Urothelium cell line (cell line): ENCODE results near the gene SLITRK2.
A peak's percentile ranks its signal among the peaks of the same experiment; 100 is the strongest.

Experiments used
- DNase-seq: peaks from one replicate; pipeline ENCODE4 v3.0.0; 2011; ENCODE audit warnings: low spot score, mixed read lengths
- FAIRE-seq: peaks from 2 replicates; lab custom pipeline; 2011; peaks lifted over from hg19 to GRCh38; lab: Jason Lieb, UNC

SLITRK2 gene, protein sequence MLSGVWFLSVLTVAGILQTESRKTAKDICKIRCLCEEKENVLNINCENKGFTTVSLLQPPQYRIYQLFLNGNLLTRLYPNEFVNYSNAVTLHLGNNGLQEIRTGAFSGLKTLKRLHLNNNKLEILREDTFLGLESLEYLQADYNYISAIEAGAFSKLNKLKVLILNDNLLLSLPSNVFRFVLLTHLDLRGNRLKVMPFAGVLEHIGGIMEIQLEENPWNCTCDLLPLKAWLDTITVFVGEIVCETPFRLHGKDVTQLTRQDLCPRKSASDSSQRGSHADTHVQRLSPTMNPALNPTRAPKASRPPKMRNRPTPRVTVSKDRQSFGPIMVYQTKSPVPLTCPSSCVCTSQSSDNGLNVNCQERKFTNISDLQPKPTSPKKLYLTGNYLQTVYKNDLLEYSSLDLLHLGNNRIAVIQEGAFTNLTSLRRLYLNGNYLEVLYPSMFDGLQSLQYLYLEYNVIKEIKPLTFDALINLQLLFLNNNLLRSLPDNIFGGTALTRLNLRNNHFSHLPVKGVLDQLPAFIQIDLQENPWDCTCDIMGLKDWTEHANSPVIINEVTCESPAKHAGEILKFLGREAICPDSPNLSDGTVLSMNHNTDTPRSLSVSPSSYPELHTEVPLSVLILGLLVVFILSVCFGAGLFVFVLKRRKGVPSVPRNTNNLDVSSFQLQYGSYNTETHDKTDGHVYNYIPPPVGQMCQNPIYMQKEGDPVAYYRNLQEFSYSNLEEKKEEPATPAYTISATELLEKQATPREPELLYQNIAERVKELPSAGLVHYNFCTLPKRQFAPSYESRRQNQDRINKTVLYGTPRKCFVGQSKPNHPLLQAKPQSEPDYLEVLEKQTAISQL

DNA sequence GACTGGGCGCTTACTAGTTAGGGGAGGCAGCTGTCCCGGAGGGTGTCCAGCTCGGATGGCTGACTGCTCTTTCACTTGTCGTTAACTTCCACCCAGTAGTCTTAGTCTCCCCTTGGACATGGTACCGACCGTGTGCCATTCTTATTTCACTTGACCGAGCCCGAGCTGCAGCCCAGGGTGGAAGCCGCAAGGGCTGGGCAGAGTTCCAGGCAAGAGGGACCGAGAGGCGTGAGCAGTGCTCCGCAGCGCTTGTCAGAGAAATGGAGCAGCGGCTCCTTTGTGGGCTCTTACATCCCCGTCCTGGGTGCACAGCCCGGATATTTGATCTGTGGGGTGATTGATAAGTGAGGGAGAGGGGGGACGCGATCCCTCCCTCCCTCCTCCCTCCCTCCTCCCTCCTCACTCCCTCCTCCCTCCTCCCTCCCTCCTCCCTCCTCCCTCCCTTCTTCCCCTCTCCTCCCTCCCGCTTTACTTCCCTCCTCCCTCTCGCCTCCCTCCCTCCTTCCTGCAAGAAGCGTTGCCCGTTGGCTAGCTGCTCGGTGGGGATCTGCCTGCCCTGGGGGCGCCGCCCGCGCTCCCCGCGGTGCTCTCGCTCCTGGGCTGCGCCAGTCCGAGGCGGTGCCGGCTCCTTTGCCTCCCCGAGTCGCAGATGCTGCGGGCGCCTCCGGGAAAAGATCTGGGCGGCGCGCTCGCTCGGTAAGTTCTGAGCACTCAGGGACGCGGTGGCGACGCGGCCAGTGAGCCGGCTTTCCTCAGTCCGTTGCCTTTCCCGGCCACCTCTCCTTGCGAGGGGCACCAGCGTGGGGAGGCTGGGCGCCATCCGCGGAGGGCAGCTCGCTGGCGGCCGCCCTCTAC is at the start of gene SLITRK2:
SLITRK2 (plus strand) TSS at position 499 of the 855 bp plus-strand sequence. CDS start 4,597 bp downstream, outside the sequence.
- FAIRE-seq: no peak
- DNase-seq: peak; percentile 18

DNA sequence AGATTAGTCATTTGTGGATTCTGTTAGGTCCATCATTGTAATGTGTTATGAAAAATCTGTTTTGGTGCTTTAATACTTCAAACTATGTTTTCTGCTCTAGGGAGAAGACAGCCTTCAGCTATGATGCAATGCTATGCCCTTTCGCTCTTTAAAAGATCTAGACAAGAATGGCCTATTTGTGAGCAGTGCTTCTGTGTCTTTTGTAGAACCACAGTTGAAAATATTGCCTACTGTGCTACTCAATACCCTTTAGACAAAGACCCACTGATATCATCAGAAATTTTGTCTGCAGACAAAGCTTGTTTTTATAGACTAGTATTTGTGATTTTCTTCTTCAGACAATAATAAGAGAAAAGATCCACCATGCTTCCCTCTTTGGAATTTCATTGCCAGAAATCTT is 44.6 kb upstream of the SLITRK2 start:
- FAIRE-seq (no peak), DNase-seq (no peak)

DNA sequence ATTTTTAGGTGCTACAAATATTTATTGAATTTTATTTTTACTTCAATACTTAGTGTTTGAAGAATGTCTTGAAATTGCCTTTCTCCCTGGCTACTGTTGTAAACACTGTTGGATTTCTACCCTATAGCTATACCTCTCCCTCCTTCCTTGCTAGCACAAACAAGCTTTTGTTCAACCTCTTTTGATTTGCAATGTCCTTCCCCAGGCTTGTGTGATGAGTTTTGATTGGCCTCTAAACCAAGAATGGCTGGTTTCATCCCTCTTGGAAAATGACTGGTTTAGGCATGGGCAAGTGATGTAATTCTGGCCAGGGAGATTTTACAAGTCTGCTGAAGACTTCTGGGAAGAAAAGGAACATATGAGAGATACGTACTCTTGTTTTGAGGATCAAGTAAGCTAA is 25.3 kb upstream of the SLITRK2 start:
- FAIRE-seq: no peak
- no peak for DNase-seq

DNA sequence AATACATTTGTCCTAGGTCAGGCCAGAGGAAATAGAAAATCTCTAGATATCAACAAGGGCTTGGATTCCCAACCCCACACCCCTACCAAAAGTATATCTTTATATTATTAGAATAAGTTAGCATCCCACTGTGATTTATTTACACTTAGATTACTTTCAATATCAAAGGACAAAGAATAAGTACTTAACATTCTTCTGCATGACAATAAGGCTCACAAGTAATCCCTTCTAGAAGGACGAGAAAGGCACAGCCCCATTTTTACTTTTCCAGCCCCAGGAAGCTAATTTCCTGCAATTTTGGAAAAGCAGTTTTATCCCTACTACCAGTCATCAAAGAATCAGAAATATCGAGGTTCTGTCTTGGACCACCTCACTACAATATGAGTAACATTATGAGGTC is 14.1 kb upstream of the SLITRK2 start:
- DNase-seq (no peak), FAIRE-seq (no peak)

DNA sequence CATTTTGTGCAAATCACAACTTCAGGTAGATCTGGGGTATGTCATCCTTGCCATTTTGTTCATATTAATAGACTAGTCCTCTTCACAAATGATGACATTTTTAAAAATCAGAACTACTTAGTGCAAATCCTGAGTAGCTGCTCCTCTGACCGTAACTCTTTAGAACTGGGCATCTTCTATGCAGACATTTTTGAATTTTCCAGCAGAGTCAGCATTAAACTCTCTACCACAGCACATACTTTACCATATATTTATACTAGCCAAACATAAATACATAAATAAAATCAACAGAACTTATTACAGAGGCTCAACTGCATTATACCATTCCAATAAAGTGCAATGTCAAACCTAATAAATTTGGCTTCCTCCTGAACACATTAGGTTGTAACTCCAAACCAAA is 4.5 kb upstream of the SLITRK2 start:
- FAIRE-seq (no peak), DNase-seq (no peak)

DNA sequence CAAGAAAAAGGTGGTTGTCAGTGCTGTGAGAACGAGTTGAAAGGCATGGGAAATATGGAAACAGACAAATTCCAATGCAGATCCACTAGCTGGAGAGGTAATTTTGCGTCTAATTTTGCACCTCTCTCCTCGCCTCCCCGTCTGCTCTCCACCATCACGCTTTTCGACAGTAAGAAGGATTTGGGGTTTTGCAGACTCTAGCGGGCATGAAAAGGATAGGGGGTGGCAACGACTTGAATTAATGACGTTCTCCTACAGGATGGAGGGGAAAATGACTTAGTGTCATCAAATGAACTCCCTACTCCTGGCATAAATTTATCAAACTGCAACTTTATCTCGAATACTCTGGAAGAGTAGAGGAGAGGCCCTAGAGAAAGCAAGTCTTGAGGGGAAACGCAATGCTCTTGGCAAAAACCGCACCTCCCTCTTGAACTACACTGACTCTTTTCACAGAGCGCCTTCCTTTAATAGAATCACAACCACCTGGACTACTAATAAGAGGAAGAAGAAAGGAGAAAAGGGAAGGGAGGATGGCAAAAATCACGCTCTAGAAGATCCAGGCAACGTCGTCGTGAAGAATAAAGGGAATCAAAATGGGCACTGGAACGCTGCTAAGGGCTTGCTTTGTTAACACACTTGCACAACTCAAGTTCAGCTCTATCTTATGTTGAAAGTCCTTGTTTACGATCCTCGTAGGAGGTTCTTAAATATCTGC is 871 bp upstream of the SLITRK2 start:
- FAIRE-seq (no peak), DNase-seq (no peak)

DNA sequence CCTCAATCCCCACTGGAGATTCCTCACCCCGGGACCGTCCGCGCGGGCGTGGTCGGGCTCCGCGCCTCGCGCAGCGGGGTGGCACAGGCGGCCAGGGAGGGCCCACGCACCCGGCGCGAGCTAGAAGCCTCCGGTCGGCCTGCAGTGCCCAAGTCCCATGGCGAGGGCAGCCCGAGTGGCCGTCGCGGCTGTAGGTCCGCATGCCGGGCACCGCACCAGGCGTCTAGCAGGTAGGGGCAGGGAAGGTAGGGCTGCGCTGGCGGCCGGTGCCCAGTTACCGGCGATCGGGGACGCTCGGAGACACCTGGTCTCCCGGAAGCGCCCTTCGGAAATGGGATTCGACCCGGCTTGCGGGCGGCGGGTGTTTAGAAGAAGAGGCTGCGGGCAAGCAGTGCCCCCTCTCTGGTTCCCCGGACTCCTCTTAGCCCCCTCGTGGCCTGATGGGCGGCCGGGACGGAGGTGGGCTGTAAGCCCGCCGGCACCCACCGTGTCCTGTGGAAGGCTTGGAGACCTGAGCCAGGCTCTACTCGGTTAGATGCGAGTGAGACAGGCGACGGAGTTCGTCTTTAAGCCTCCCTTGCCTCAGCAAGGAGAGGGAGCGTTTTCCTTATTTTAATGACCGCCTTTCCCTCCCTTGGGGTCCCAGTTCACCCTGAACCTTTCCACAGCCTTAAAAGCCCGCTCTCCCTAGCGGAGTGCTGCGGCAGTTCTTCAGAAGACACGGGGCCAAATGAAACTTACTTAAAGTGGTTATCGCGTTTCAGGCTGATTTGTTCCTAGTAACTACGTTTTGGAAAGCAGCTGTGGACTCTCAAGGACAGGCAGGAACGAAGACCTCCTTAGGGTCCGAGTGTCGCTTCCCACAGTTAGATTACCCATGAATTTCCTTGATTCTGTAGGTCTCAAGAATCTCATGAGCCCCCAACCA is 821 bp downstream of the SLITRK2 start:
- DNase-seq: peak; percentile 0
- FAIRE-seq: no peak

DNA sequence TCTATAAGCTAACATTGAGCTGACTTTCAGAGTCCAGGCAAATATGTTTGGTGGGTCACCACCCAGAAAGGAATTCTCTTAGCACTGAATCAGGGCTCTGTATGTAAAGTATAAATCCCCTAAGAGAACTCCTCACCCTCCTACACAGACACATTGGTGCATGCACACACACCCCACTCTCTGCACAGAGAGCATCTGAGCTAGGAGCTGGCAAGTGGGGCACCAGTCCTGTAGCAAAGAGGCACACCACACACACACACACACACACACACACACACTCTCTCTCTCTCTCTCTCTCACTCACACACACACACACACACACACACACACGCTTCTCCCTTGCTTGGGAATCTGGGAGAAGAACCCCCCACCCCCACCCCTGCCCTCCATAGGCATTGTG is 3.2 kb downstream of the SLITRK2 start:
- DNase-seq: no peak
- no peak for FAIRE-seq

DNA sequence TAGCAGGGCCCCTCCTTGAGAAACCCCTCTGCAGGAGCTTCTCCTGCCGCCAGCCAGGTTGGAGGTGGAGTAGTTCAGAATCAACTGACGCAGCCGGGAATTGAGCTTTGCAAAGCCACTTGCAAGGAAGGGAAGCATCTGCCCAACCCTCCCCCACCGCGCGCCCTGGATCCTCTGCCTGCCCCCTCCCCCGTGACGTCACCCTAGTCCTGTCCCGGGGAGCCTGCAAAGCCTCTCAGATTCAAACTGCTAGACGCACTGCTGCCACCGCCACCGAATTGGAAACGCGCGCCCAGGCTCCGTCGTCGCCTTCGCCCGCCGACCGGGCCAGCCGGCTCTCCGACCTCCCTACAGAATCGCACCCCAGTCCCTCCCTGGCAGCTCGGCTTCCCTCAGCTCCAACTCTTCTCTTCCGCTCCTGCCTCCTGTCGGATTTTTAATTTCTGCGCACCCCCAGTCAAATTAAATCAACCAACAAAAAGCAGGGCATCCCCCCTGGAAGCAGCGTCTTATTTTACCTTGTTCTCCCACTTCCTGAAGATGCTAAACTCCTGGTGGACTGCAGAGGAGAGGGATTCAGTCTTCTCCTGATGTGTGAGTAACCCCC is 3.8 kb downstream of the SLITRK2 start:
- DNase-seq: no peak
- FAIRE-seq: no peak

DNA sequence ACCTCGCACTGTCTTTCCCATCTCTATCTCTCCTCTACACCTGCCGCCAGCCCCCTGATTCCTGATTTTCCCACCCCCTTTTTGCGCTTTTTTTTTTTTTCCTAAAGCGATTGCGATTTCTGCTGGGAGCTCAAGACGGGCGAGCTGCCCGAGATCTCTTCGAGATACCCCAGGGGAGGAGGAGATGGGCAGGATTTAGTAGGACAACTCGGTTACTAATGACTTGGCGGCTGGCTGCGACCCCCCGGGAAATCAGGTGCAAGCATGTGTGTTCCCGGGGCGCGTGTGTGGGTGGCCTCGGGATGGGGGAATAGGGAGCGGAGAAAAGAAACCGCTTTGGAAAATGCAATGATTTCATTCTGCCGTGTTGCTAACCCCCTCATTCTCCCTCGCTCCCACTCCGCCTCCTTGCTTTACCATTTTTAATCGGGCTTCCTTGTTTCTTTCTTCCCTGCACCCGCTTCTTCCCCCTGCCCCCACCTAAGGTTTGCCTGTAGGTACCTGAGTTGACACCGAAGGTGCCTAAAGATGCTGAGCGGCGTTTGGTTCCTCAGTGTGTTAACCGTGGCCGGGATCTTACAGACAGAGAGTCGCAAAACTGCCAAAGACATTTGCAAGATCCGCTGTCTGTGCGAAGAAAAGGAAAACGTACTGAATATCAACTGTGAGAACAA is 4.4 kb downstream of the SLITRK2 start:
- DNase-seq (no peak), FAIRE-seq (no peak)

DNA sequence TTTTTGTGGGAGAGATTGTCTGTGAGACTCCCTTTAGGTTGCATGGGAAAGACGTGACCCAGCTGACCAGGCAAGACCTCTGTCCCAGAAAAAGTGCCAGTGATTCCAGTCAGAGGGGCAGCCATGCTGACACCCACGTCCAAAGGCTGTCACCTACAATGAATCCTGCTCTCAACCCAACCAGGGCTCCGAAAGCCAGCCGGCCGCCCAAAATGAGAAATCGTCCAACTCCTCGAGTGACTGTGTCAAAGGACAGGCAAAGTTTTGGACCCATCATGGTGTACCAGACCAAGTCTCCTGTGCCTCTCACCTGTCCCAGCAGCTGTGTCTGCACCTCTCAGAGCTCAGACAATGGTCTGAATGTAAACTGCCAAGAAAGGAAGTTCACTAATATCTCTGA is 5.5 kb downstream of the SLITRK2 start:
- FAIRE-seq (no peak), DNase-seq (no peak)

DNA sequence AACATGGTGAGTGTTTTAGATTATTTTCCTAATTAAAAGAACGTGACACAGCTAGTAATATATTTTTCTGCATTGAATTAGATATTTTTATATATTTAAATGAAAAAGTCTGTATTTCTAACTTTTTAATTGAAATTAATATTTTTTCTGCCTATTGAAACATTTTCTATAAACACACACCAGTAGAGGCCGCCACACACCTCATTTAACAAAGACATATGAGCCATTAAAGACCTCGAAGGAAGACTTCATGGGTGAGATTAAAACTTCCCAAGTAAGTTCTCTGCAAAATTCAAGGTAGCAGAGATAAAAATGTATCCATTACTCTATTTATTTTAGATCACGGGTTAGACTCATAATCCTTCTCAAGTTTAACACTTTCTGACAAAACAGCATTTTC is 8.3 kb downstream of the SLITRK2 start:
- FAIRE-seq: no peak
- no peak for DNase-seq

DNA sequence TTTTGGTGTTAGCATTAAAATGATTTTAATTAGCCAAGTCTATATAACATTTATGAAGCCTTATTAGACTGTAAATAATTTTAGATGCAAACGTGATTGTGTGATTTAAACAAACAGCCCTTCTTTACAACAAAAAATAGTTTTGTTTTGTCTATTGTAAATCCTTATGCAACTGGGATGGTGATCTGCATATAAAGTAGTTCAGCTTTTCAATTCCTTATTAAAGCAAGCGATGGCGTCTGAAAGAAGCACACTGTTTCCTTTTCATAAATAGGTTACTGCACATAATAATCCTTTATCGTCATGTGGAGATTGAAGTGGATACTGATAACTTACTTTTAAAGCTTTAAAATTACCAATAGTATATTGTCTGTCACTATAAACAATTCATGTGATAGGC is 8.8 kb downstream of the SLITRK2 start:
- FAIRE-seq (no peak), DNase-seq (no peak)

DNA sequence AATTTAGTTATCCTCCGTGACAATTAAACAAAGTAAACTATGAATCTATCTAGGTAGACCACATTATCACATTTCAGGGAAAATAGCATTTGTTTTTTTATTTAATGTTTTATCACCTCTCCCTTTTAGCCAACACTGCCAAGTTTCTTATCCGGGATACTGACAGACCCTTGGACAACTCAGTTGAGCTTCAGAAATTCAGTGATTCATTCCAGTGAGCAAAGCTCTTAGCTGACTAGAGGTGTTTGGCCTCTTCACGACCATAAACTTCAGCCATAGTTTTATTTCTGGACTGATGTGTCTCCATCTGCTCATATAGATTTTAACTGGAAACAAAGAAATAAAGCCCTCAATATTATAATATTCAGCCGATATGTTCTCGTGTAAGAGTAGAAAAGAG is 15.2 kb downstream of the SLITRK2 start:
- FAIRE-seq: no peak
- DNase-seq: no peak

DNA sequence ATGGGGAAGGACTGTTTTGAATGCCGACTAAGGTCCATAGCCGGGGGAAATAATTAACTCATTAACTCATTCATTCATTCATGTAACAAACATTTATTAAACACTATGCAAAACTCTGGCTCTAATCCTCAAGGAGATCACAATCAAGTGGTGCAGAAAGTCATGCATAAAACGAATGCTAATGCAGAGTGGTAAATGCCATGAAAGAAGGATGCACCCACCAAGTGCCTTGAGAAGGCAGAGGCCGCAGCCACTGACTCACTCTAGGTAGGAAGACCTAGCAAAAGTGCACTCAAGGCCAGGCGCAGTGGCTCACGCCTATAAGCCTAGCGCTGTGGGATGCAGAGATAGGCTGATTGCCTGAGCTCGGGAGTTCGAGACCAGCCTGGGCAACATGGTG is 22.9 kb downstream of the SLITRK2 start:
- no peak for DNase-seq
- no peak for FAIRE-seq

DNA sequence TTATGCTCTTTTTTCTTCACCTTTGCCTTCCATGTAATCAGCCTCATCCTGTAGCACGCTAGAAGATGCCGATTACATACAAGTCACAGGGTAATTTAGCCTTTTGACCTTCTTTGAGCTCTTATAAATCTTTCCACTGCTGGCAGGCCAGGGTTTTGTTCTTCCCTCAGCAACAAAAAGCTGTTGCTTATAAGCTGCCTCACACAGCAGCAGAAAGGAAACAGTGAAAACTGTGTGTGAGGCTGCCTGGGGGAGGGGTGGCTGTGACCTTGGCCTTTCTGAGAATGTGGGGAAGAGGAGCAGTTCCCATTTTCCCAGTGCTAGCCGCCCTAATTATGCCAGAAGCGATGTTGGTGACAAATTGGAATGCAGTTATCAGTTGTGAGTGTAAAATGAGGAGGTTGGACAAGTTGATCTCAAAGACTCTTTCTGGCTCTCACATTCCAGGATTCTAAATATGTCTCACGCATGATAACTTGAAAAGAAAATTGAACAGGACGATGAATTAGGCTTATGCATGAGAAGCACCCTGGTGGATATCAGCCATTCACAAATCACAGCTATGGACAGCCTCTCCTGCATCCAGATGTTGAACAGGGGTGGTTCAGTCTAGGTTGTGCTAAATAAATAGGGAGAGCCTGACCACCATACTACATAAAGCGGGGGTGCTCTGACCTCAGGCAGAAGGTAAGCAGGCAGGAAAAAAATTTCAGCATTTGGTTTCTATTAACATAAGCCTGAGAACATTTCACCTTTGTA is 25.7 kb downstream of the SLITRK2 start:
- no peak for FAIRE-seq

DNA sequence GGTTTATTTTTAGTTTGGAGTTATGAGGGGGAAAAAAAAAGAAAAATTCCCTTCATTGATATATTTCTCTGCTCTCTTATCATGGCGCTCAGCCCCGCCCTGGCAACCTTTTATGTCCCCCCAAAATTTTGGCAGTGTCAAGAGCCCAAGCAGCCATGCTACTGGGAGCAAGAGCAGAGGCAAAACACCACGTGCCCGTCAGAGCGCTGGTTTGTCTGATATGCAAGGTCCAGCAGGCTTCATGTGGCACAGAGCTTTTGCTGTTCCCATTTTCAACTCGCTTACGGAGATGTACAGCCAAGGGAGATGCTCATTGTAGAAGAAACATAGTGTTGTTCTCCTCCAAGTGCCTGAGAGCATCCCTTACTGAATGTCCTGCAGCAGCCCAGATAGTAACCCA is 27.3 kb downstream of the SLITRK2 start:
- no peak for FAIRE-seq
- no peak for DNase-seq

More for the DNA sequence above, 25.7 kb downstream of the SLITRK2 start:
- DNase-seq: no peak

DNA sequence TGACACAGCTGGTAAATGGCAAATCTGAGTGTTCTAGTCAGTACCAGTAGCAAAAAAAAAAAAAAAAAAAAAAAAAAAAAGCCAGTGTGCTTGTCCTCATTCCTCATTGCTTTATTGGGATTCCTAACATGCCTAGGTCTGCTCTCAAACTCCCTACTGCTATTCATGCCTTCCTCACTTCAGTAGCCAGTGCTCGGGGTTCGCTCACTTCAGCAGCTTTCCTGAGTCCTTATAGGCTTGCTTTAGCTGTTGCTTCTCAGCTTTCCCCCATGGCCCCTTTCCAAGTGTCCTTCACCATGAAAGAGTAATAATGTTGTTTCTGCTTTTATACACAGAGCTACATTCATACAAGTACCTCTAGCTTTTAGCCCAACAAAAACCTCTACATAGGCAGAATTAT is 30.8 kb downstream of the SLITRK2 start:
- DNase-seq (no peak), FAIRE-seq (no peak)
